Measurements from ENCODE around the gene CYP24A1. TPM values are rescaled to one million over a fixed set of nuclear protein-coding genes. Genes with fewer than 3 reads are reported as not detected.

The CYP24A1 gene
- total RNA-seq, 4 donors from 2014 or later, result 1.0 to 2.5 (median 1.5) TPM; not detected in 1

DNA sequence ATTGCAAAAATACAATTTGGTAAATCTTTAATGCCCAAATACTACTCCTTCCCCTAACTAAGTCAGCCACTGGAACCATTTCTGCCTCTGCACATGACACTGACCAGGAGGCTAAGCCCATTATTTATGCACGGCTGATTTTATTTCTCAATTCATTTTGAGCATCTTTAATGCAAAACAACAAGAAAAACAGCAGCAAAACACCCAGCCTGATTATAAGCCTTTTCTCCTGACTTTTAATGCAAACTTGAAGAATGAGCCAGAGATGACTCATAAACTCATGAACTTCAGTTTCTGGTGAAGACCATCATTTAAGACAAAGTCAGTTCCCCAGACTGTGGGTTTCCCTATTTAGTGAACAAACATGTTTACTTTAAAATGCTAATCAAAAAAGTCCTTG is 51.6 kb downstream of the CYP24A1 start:
- no peak overlapping the region for H3K27ac ChIP-seq
- H3K4me3 ChIP-seq, result no peak overlapping the region
- 78% methylated on average over 1 of the region's 1 CpG for WGBS
- DNase-seq (ENCODE audit: low spot score in 2 of 2), result no peak
- no peaks in the 10 kb centered on the region for H3K27me3 ChIP-seq
- H3K4me1 ChIP-seq, result peaks cover 12% of the 10 kb centered on the region
- no peak for TF ChIP-seq CTCF (IDR thresholded peaks at IDR 0.05)
- no peaks in the 10 kb centered on the region for H3K9me3 ChIP-seq
- no peaks in the 10 kb centered on the region for H3K36me3 ChIP-seq

GRCh38 chr20:54119744-54120143 is 54.0 kb downstream of the CYP24A1 start:
- 81% methylated on average over 2 of the region's 2 CpGs for WGBS
- no peaks in the 10 kb centered on the region for H3K27me3 ChIP-seq
- no peak for DNase-seq (ENCODE audit: low spot score in 2 of 2)
- H3K4me1 ChIP-seq, result peaks cover 12% of the 10 kb centered on the region
- no peak for TF ChIP-seq CTCF (IDR thresholded peaks at IDR 0.05)
- TF ChIP-seq POLR2A (IDR thresholded peaks at IDR 0.05), result no peak
- TF ChIP-seq EP300 (IDR thresholded peaks at IDR 0.05), result no peak
- TF ChIP-seq POLR2AphosphoS5 (IDR thresholded peaks at IDR 0.05), result no peak
- no peak overlapping the region for H3K27ac ChIP-seq
- H3K36me3 ChIP-seq, result no peaks in the 10 kb centered on the region
- no peak overlapping the region for H3K4me3 ChIP-seq
- H3K9me3 ChIP-seq, result no peaks in the 10 kb centered on the region

DNA sequence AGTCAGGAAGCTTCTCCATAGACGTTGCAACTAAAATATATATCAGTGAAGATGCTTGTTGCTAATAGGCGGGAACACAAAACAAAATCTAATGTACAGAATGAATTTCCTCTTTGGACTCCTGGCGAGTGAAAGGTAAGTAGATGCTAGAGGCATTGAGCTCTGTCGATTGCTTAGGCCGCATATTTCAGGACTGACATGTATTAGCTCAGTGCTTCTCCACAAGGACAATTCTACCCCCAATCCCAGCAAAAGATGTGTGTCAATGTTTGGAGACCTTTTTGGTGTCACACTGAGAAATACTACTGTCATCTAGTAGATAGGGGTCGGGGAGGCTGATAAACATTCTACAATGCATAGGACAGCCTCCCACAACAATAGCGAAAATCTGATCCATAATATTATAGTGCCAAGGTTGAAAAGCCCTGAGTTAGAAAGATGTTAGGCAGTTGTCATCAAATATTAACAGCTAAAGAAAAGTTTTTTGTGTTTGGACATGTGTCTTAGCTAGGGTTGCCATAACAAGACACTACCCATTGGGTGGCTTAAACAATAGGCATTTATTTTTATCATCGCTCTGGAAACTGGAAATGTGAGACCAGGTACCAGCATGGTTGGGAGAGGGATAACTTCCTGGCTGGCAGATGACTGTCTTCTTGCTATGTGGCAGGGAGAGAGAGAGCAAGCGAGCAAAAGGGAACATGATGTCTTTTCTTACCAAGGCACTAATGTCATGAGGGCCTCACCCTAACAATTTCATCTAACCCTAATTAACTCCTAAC is 55.4 kb downstream of the CYP24A1 start:
- no peak for DNase-seq (ENCODE audit: low spot score in 2 of 2)
- Histone ChIP-seq H3K9me3 (no peaks in the 10 kb centered on the region), H3K27ac (no peak overlapping the region), H3K4me3 (no peak overlapping the region), H3K36me3 (no peaks in the 10 kb centered on the region), H3K27me3 (no peaks in the 10 kb centered on the region), H3K4me1 (peaks cover 18% of the 10 kb centered on the region)
- 78% methylated on average over 9 of the region's 9 CpGs for WGBS
- TF ChIP-seq POLR2A (IDR thresholded peaks at IDR 0.05) (no peak), EP300 (IDR thresholded peaks at IDR 0.05) (no peak), POLR2AphosphoS5 (IDR thresholded peaks at IDR 0.05) (no peak), CTCF (IDR thresholded peaks at IDR 0.05) (no peak)

- TF ChIP-seq EP300 (IDR thresholded peaks at IDR 0.05), result no peak
- no peak for TF ChIP-seq CTCF (IDR thresholded peaks at IDR 0.05)
- TF ChIP-seq POLR2AphosphoS5 (IDR thresholded peaks at IDR 0.05), result no peak
- no peak for TF ChIP-seq POLR2A (IDR thresholded peaks at IDR 0.05)
- Histone ChIP-seq H3K4me1 (peaks cover 13% of the 10 kb centered on the region), H3K36me3 (no peaks in the 10 kb centered on the region), H3K9me3 (no peaks in the 10 kb centered on the region), H3K4me3 (no peak overlapping the region), H3K27me3 (no peaks in the 10 kb centered on the region), H3K27ac (no peak overlapping the region)
- 92% methylated on average over 4 of the region's 4 CpGs for WGBS
- no peak for DNase-seq (ENCODE audit: low spot score in 2 of 2)
These were observed 57.1 kb downstream of the CYP24A1 start for GRCh38 chr20:54116550-54117235.

GRCh38 chr20:54115172-54115854 is 58.5 kb downstream of the CYP24A1 start:
- 80% methylated on average over 15 of the region's 15 CpGs for WGBS
- Histone ChIP-seq H3K9me3 (no peaks in the 10 kb centered on the region), H3K4me1 (peaks cover 13% of the 10 kb centered on the region), H3K4me3 (no peak overlapping the region), H3K36me3 (no peaks in the 10 kb centered on the region), H3K27me3 (no peaks in the 10 kb centered on the region), H3K27ac (no peak overlapping the region)
- no peak for DNase-seq (ENCODE audit: low spot score in 2 of 2)
- TF ChIP-seq POLR2AphosphoS5 (IDR thresholded peaks at IDR 0.05) (no peak), CTCF (IDR thresholded peaks at IDR 0.05) (no peak), EP300 (IDR thresholded peaks at IDR 0.05) (no peak), POLR2A (IDR thresholded peaks at IDR 0.05) (no peak)

All from suprapubic skin (tissue), 4 donors.